Measurements from ENCODE around the gene ELAVL4. TPM values are rescaled to one million over a fixed set of nuclear protein-coding genes. Genes with fewer than 3 reads are reported as not detected.

ELAVL4 gene
- total and polyA plus RNA-seq, 9 donors = not detected

DNA sequence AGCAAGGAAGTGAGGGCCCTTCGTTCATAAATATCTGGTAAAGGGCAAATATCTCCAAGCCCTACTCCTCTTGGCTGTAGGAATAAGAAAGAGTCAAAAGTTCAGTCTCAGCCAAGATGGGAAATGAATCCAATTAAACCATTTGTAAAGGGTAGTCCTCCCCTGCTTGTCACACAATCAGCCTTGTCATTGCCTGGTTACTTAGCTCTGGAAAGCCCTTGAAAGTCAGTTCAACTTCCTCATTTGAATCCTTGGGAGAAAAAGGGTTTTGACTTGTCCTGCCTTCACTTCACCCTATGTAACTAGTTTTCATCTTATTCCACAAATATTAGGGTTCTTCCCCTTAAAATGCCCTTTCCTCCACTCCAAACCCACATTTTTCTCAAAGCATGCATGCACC, 100.0 kb downstream of the ELAVL4 start:
- H3K27me3 ChIP-seq = no peaks in the 10 kb centered on the region
- no peak overlapping the region for H3K4me3 ChIP-seq
- H3K4me1 ChIP-seq (ENCODE audit: insufficient read depth) = no peaks in the 10 kb centered on the region
- no peak for DNase-seq
- TF ChIP-seq, protein P1, sequence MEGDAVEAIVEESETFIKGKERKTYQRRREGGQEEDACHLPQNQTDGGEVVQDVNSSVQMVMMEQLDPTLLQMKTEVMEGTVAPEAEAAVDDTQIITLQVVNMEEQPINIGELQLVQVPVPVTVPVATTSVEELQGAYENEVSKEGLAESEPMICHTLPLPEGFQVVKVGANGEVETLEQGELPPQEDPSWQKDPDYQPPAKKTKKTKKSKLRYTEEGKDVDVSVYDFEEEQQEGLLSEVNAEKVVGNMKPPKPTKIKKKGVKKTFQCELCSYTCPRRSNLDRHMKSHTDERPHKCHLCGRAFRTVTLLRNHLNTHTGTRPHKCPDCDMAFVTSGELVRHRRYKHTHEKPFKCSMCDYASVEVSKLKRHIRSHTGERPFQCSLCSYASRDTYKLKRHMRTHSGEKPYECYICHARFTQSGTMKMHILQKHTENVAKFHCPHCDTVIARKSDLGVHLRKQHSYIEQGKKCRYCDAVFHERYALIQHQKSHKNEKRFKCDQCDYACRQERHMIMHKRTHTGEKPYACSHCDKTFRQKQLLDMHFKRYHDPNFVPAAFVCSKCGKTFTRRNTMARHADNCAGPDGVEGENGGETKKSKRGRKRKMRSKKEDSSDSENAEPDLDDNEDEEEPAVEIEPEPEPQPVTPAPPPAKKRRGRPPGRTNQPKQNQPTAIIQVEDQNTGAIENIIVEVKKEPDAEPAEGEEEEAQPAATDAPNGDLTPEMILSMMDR (IDR thresholded peaks at IDR 0.05) = no peak
- TF ChIP-seq POLR2A (IDR thresholded peaks at IDR 0.05) = no peak
- no peak for TF ChIP-seq EP300 (IDR thresholded peaks at IDR 0.05)
- H3K9me3 ChIP-seq = no peaks in the 10 kb centered on the region
- H3K36me3 ChIP-seq = no peaks in the 10 kb centered on the region
- WGBS, 3 donors = 25 to 48% (median 29%) methylated on average over 1 of the region's 1 CpG
- no peak overlapping the region for H3K27ac ChIP-seq
- intact Hi-C loops (cut with DNase I) = no loop called here

DNA sequence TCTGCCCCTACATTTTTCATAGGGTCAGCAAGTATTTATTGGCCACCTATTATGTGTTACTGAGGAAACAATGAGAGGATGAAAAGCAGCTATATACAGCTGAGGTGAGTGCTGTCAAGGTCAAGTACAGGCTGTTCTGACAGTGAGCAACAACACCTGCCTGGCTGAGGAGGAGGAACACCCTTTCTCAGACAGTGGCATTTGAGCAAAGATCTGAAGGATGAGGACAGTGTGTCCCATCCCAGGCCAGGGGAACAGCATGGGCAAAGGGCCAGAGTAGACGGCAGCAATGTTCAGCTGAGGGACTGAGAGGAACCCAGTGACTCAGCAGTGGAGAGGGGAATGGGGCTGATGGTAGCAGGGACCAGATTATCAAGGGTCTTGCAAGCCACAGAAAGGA, 101.0 kb downstream of the ELAVL4 start:
- WGBS, 3 donors = 8 to 21% (median 9%) methylated on average over 1 of the region's 1 CpG
- Histone ChIP-seq H3K4me3 (no peak overlapping the region), H3K27ac (no peak overlapping the region), H3K36me3 (no peaks in the 10 kb centered on the region), H3K27me3 (no peaks in the 10 kb centered on the region), H3K9me3 (no peaks in the 10 kb centered on the region), H3K4me1 (ENCODE audit: insufficient read depth) (no peaks in the 10 kb centered on the region)
- intact Hi-C loops (cut with DNase I) = no loop called here
- DNase-seq = no peak
- no peak for TF ChIP-seq EP300 (IDR thresholded peaks at IDR 0.05)
- TF ChIP-seq, protein P1 (IDR thresholded peaks at IDR 0.05) = no peak
- no peak for TF ChIP-seq POLR2A (IDR thresholded peaks at IDR 0.05)

DNA sequence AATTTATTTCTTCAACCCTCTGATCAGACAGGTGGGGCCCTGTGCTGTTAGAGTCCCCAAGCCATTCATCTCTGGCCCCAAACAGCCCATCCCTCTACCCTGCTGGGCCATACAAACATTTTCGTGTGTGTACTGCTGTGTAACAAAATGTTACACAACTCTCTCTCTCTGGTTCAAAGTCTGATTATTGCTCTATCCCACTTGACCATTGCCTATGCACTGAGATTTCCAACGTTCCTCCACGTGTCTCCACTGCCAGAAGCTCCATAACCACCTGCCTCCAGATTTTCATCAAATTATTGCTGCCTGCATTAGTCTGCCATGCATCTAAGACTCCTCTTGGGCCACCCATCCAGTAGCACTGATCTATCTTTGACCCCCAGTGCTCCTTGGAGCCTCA, 104.8 kb downstream of the ELAVL4 start:
- Histone ChIP-seq H3K27ac (no peak overlapping the region), H3K4me3 (no peak overlapping the region), H3K27me3 (no peaks in the 10 kb centered on the region), H3K9me3 (no peaks in the 10 kb centered on the region), H3K4me1 (ENCODE audit: insufficient read depth) (no peaks in the 10 kb centered on the region), H3K36me3 (no peaks in the 10 kb centered on the region)
- TF ChIP-seq, protein P1 (IDR thresholded peaks at IDR 0.05) = no peak
- no peak for TF ChIP-seq EP300 (IDR thresholded peaks at IDR 0.05)
- no peak for TF ChIP-seq POLR2A (IDR thresholded peaks at IDR 0.05)
- intact Hi-C loops (cut with DNase I) = no loop called here
- 46 to 61% (median 48%) methylated on average over 3 of the region's 3 CpGs for WGBS, 3 donors
- no peak for DNase-seq

DNA sequence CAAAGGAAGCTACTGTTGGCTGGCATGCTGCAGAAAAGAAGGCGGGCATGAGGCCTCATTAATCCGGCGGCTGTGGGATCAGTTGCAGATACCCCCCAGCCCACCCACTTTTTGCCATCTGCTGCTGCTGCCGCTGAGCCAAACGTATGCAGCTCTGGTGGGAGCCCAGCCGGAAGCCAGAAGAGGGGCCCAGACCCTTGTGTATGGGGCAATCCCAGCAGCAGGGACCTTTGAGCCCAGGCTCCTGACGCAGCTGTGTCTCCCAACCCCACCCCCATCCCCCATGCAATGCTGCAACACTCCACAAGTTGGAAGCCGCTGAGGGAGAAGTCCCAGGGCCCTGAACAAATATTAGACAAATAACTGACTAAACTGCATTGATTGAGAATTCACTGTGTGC, 106.0 kb downstream of the ELAVL4 start:
- Histone ChIP-seq H3K9me3 (no peaks in the 10 kb centered on the region), H3K4me3 (no peak overlapping the region), H3K27ac (no peak overlapping the region), H3K27me3 (no peaks in the 10 kb centered on the region), H3K4me1 (ENCODE audit: insufficient read depth) (no peaks in the 10 kb centered on the region), H3K36me3 (no peaks in the 10 kb centered on the region)
- intact Hi-C loops (cut with DNase I) = no loop called here
- WGBS, 3 donors = 44 to 60% (median 50%) methylated on average over 8 of the region's 8 CpGs
- TF ChIP-seq POLR2A (IDR thresholded peaks at IDR 0.05) (no peak), EP300 (IDR thresholded peaks at IDR 0.05) (no peak)
- TF ChIP-seq, protein P1 (IDR thresholded peaks at IDR 0.05) = no peak
- DNase-seq = no peak

Data from ovary (tissue), 9 donors.